ENCODE data around the gene CSMD2. TPM values are rescaled to one million over a fixed set of nuclear protein-coding genes. Genes with fewer than 3 reads are reported as not detected.
A peak's percentile ranks its signal among the peaks of the same experiment; 100 is the strongest.

Gene CSMD2
- total RNA-seq, 1 experiment from 2014 or later, result not detected

- DNase-seq (ENCODE audit: low read depth), result no peak
- in situ Hi-C loops (cut with HindIII; ENCODE audit: low pct_unique_long_range_greater_than_20kb, low sequenced_read_pairs), result no loop called here
Measured at GRCh38 chr1:33864460-33865389, 300.3 kb downstream of the CSMD2 start.

GRCh38 chr1:33863779-33864178 is 301.3 kb downstream of the CSMD2 start, which contains the start of gene HMGB4:
Gene HMGB4, plus strand, starts transcription at chr1:33864079. Its CDS starts 113 bp downstream, at chr1:33864192.
- in situ Hi-C loops (cut with HindIII; ENCODE audit: low pct_unique_long_range_greater_than_20kb, low sequenced_read_pairs), result no loop called here
- no peak for DNase-seq (ENCODE audit: low read depth)

DNA sequence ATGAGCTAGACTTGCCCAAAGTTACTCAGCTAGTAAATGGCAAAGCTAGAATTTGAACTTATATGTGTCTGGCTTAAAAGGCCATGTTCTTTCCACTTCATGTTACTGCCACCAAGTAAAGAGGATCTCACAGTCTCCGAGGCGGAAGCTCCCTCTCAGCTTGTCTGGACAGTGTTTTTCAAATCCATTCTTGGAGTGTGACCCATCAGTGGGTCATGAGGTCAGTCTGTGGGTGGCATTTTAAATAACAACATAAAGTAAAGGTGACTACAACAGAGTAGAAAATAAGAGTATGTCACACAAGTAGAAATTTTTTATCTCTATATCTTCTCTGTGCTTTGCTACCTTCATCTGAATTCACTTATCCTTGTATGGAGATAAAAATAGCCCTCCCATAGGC is 304.4 kb downstream of the CSMD2 start:
- in situ Hi-C loops (cut with HindIII; ENCODE audit: low pct_unique_long_range_greater_than_20kb, low sequenced_read_pairs), result no loop called here

GRCh38 chr1:33854091-33854490 is 310.9 kb downstream of the CSMD2 start:
- in situ Hi-C loops (cut with HindIII; ENCODE audit: low pct_unique_long_range_greater_than_20kb, low sequenced_read_pairs), result no loop called here
- no peak for DNase-seq (ENCODE audit: low read depth)

More for the DNA sequence above, 304.4 kb downstream of the CSMD2 start:
- DNase-seq (ENCODE audit: low read depth), result no peak

DNA sequence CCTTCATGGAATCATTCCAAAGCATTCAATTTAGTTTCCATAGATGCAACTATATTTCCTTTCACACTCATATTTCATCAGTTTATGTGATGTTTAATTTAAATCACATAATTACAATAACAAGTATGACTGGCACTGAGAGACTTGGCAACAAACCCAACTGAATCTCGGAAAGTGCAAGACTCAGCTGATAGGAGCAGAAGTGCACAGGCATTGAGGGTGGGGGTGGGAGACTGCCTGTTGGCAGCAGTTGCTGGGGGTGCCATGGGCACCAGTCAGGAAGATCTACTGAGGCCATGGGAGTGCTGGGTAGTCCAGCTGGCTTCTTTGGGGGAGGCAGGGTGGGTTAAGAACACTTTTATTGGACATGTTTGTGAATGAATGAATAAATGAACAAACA is 311.6 kb downstream of the CSMD2 start:
- no peak for DNase-seq (ENCODE audit: low read depth)
- in situ Hi-C loops (cut with HindIII; ENCODE audit: low pct_unique_long_range_greater_than_20kb, low sequenced_read_pairs), result no loop called here

- no peak for DNase-seq (ENCODE audit: low read depth)
- in situ Hi-C loops (cut with HindIII; ENCODE audit: low pct_unique_long_range_greater_than_20kb, low sequenced_read_pairs), result no loop called here
Measured at GRCh38 chr1:33852711-33853110, 312.3 kb downstream of the CSMD2 start.

DNA sequence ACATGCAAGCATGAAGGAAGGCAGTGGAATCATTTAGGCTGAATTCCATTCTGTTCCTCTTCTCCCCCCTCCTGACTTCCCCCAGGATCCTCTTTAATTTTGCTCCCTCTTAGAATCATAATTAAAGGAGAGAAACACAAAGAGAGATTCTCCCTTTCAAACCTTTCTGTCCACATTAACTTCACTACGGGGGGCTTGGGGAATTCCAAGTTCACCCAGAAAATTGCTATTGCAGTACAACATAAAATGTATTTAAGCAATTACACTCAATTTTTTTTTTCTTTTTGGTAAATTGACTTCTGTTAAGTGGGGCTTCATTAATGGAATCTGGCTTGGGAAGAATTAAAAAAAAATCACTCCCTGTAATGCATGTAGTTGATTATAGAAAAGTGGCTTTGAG is 314.5 kb downstream of the CSMD2 start:
- in situ Hi-C loops (cut with HindIII; ENCODE audit: low pct_unique_long_range_greater_than_20kb, low sequenced_read_pairs), result no loop called here
- no peak for DNase-seq (ENCODE audit: low read depth)

DNA sequence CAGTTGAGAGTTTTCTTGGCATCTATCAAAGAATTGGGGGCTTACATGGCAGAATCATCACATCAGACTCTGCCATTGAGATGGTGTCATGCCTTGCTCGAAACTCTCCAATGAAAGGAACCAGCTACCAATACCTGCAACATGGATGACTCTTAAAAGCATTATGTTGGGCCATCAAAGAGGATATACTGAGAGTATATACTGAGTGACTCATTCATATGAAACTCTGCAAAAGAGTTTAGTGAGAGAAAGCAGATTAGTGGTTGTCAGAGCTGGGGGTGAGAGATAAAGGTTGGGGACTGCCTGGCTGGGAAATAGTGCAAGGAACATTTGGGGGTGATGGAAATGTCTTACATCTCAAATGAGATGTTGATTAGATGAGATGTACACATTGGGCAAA is 315.8 kb downstream of the CSMD2 start:
- DNase-seq (ENCODE audit: low read depth), result no peak

DNA sequence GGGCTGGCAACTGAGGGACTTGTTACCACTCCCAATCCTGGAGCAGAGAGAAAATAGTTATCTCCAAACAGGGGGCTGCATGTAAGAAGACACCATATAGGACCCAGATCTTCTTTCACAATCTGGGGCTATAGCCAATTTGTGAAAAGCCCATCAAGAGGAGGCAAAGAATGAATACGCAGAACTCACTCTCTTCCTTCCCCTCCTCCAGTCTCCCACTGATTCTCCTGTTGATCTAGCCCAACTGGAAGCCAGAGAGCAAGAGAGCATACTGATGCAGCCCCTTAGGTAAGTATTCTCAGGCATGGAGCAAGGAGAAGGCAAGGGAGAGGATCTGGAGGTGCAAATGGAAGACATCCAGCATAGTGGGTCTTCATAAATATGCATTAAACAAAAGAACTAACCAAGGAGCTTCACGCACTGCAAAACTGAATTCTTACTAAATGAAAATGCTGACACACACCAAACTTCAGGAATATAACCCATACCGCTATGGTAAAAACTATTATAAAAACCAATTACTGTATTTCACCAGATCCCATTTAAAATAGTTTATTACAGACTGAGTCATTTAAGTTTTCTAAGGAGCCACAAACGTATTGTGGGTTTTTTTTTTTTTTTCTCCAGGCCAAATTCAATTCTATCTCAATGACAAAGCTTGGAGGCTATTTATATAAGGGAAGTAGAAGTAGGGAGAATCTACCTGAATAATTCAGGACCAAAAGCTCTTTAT is 316.7 kb downstream of the CSMD2 start:
- no peak for DNase-seq (ENCODE audit: low read depth)
- in situ Hi-C loops (cut with HindIII; ENCODE audit: low pct_unique_long_range_greater_than_20kb, low sequenced_read_pairs), result no loop called here

More for the DNA sequence above, 315.8 kb downstream of the CSMD2 start:
- in situ Hi-C loops (cut with HindIII; ENCODE audit: low pct_unique_long_range_greater_than_20kb, low sequenced_read_pairs), result no loop called here

- in situ Hi-C loops (cut with HindIII; ENCODE audit: low pct_unique_long_range_greater_than_20kb, low sequenced_read_pairs), result no loop called here
- DNase-seq (ENCODE audit: low read depth), result no peak
Measured at GRCh38 chr1:33846861-33847260, 318.2 kb downstream of the CSMD2 start.

GRCh38 chr1:33844166-33844565 is 320.9 kb downstream of the CSMD2 start:
- no peak for DNase-seq (ENCODE audit: low read depth)
- in situ Hi-C loops (cut with HindIII; ENCODE audit: low pct_unique_long_range_greater_than_20kb, low sequenced_read_pairs), result no loop called here

- no peak for DNase-seq (ENCODE audit: low read depth)
- in situ Hi-C loops (cut with HindIII; ENCODE audit: low pct_unique_long_range_greater_than_20kb, low sequenced_read_pairs), result no loop called here
Measured at GRCh38 chr1:33842348-33842747, 322.7 kb downstream of the CSMD2 start.

- DNase-seq (ENCODE audit: low read depth), result no peak
- in situ Hi-C loops (cut with HindIII; ENCODE audit: low pct_unique_long_range_greater_than_20kb, low sequenced_read_pairs), result no loop called here
Measured at GRCh38 chr1:33841494-33841893, 323.5 kb downstream of the CSMD2 start.

GRCh38 chr1:33837635-33838034 is 327.4 kb downstream of the CSMD2 start:
- in situ Hi-C loops (cut with HindIII; ENCODE audit: low pct_unique_long_range_greater_than_20kb, low sequenced_read_pairs), result no loop called here
- no peak for DNase-seq (ENCODE audit: low read depth)

DNA sequence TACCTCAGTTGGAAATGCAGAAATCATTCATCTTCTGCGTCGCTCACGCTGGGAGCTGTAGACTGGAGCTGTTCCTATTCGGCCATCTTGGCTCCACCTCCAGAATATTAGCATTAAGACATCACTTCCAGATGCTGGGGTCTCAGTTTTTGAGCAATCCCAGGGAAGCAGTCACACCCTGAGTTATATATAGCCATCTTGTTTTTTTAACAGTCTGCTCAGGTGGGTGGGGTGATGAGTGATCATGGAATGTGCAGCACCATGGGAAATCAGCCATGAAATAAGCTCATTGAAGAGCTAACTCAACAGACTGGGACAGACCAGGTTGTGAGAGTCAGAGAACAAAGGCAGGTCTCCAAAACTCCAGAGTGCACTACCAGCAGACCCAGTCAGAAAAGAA is 328.1 kb downstream of the CSMD2 start:
- in situ Hi-C loops (cut with HindIII; ENCODE audit: low pct_unique_long_range_greater_than_20kb, low sequenced_read_pairs), result no loop called here
- DNase-seq (ENCODE audit: low read depth), result peak; percentile 14

- DNase-seq (ENCODE audit: low read depth), result no peak
- in situ Hi-C loops (cut with HindIII; ENCODE audit: low pct_unique_long_range_greater_than_20kb, low sequenced_read_pairs), result no loop called here
Measured at GRCh38 chr1:33828654-33829053, 336.4 kb downstream of the CSMD2 start.

DNA sequence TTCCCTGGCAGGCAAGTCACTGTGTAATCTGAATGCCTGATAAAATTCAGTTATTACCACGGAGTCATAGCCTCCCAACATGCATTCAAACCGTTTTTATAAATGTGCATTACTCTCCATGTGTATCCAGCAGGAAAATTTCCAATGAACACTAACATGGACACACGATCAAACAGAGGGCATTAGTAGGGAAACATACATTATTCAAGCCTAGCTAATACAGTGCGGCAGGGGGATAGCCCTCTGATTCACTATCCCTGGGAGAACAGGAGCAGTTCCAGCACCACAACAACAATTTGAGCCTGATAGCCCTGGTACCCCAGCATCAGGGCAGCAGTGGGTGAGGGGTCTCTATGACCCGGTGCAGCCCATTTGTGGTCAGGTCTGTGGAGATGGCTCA is 337.0 kb downstream of the CSMD2 start:
- no peak for DNase-seq (ENCODE audit: low read depth)
- in situ Hi-C loops (cut with HindIII; ENCODE audit: low pct_unique_long_range_greater_than_20kb, low sequenced_read_pairs), result no loop called here

DNA sequence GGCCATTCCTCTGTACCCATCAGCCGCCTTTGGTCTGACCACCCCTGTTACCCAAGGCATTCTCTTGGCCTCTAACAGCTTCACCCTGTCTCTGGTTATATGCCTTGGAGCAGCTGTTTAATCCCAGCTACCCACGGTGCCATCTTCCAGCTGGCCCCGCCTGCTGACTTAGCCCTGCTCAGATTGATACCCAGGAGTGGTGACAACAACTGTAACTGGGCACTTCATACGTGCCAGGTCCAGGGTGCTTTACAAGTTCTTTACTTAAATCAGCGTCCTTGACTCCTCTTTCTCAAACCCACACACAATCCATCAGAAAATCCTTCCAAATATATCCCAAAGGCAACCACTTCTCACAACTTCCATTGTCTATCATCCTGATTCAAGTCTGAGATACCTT is 338.3 kb downstream of the CSMD2 start:
- in situ Hi-C loops (cut with HindIII; ENCODE audit: low pct_unique_long_range_greater_than_20kb, low sequenced_read_pairs), result no loop called here

DNA sequence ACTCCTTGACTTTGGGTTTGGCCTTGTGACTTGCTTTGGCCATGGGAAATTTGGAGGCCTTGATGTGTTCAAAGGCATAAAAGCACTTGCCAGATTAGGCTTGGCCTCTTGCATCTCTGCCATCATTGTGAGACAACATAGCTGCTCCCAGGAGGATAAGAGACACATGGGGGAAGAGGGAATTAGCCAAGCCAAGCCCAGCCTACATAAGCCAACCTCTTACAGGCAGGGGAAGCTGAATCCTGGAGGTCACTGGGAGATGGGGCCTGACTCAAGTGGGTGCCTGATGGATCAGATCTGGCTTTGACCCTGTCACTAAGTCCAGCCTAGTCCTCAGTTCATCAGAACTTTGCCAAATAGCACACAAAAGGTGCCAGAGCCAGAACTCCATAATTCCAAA is 338.7 kb downstream of the CSMD2 start:
- in situ Hi-C loops (cut with HindIII; ENCODE audit: low pct_unique_long_range_greater_than_20kb, low sequenced_read_pairs), result no loop called here
- no peak for DNase-seq (ENCODE audit: low read depth)

More for the DNA sequence above, 338.3 kb downstream of the CSMD2 start:
- DNase-seq (ENCODE audit: low read depth), result no peak

Data from Caki2 (cell line).